ENCODE measurements around the gene SVEP1.

SVEP1 gene

GRCh38 chr9:110328763-110329162 is 250.8 kb downstream of the SVEP1 start:
- Histone ChIP-seq H3K9ac (no peak overlapping the region), H3K4me3 (ENCODE audit: low read depth, low read length) (no peak overlapping the region), H3K4me1 (no peaks in the 10 kb centered on the region), H3K9me3 (ENCODE audit: control insufficient read depth, low read length) (no peaks in the 10 kb centered on the region), H3K27ac (no peak overlapping the region), H3K79me2 (no peaks in the 10 kb centered on the region), H2AFZ (no peak overlapping the region), H3K36me3 (ENCODE audit: control insufficient read depth, insufficient read depth, low read length) (no peaks in the 10 kb centered on the region), H3K27me3 (ENCODE audit: control insufficient read depth, insufficient read depth, low read length) (no peaks in the 10 kb centered on the region), H3K4me2 (ENCODE audit: low read length) (no peak overlapping the region)
- no peak for TF ChIP-seq CTCF (IDR thresholded peaks at IDR 0.05)

- Histone ChIP-seq H3K9me3 (ENCODE audit: control insufficient read depth, low read length) (no peaks in the 10 kb centered on the region), H3K4me3 (ENCODE audit: low read depth, low read length) (no peak overlapping the region), H3K36me3 (ENCODE audit: control insufficient read depth, insufficient read depth, low read length) (no peaks in the 10 kb centered on the region), H3K27me3 (ENCODE audit: control insufficient read depth, insufficient read depth, low read length) (no peaks in the 10 kb centered on the region), H3K9ac (no peak overlapping the region), H3K4me1 (no peaks in the 10 kb centered on the region), H3K27ac (no peak overlapping the region), H3K79me2 (no peaks in the 10 kb centered on the region), H3K4me2 (ENCODE audit: low read length) (no peak overlapping the region), H2AFZ (no peak overlapping the region)
- no peak for TF ChIP-seq CTCF (IDR thresholded peaks at IDR 0.05)
Measured at GRCh38 chr9:110327716-110328115, 251.8 kb downstream of the SVEP1 start.

GRCh38 chr9:110323818-110324217 is 255.7 kb downstream of the SVEP1 start:
- Histone ChIP-seq H2AFZ (no peak overlapping the region), H3K4me2 (ENCODE audit: low read length) (no peak overlapping the region), H3K9ac (no peak overlapping the region), H3K36me3 (ENCODE audit: control insufficient read depth, insufficient read depth, low read length) (no peaks in the 10 kb centered on the region), H3K9me3 (ENCODE audit: control insufficient read depth, low read length) (no peaks in the 10 kb centered on the region), H3K79me2 (no peaks in the 10 kb centered on the region), H3K4me3 (ENCODE audit: low read depth, low read length) (no peak overlapping the region), H3K4me1 (no peaks in the 10 kb centered on the region), H3K27me3 (ENCODE audit: control insufficient read depth, insufficient read depth, low read length) (no peaks in the 10 kb centered on the region), H3K27ac (no peak overlapping the region)
- no peak for TF ChIP-seq CTCF (IDR thresholded peaks at IDR 0.05)

GRCh38 chr9:110320651-110321445 is 258.7 kb downstream of the SVEP1 start:
- Histone ChIP-seq H3K4me3 (ENCODE audit: low read depth, low read length) (no peak overlapping the region), H3K9me3 (ENCODE audit: control insufficient read depth, low read length) (no peaks in the 10 kb centered on the region), H3K9ac (no peak overlapping the region), H3K27ac (no peak overlapping the region), H3K4me2 (ENCODE audit: low read length) (no peak overlapping the region), H2AFZ (no peak overlapping the region), H3K4me1 (no peaks in the 10 kb centered on the region), H3K27me3 (ENCODE audit: control insufficient read depth, insufficient read depth, low read length) (no peaks in the 10 kb centered on the region), H3K79me2 (no peaks in the 10 kb centered on the region), H3K36me3 (ENCODE audit: control insufficient read depth, insufficient read depth, low read length) (no peaks in the 10 kb centered on the region)
- TF ChIP-seq CTCF (IDR thresholded peaks at IDR 0.05): no peak
